Stimulated activated CD8-positive, alpha-beta memory T cell treated with anti-CD3 and anti-CD28 coated beads, Interleukin-4, amount 100 ng/mL, for 4 hours (primary cell): Measurements from ENCODE around the gene SFPQ.
A peak's percentile ranks its signal among the peaks of the same experiment; 100 is the strongest.
"Not testable (repeated sequence)": the region's sequence is repeated elsewhere in the genome, so short reads cannot be mapped to it uniquely, and the experiment has no call there.

ENCODE experiments used
- DNase-seq, 2 donors: peaks; one replicate each; pipeline ENCODE4 v3.0.0-alpha.2; 2020; ENCODE audit warnings: low read depth in 2 of 2, low spot score in 1 of 2

Gene SFPQ, protein sequence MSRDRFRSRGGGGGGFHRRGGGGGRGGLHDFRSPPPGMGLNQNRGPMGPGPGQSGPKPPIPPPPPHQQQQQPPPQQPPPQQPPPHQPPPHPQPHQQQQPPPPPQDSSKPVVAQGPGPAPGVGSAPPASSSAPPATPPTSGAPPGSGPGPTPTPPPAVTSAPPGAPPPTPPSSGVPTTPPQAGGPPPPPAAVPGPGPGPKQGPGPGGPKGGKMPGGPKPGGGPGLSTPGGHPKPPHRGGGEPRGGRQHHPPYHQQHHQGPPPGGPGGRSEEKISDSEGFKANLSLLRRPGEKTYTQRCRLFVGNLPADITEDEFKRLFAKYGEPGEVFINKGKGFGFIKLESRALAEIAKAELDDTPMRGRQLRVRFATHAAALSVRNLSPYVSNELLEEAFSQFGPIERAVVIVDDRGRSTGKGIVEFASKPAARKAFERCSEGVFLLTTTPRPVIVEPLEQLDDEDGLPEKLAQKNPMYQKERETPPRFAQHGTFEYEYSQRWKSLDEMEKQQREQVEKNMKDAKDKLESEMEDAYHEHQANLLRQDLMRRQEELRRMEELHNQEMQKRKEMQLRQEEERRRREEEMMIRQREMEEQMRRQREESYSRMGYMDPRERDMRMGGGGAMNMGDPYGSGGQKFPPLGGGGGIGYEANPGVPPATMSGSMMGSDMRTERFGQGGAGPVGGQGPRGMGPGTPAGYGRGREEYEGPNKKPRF

DNA sequence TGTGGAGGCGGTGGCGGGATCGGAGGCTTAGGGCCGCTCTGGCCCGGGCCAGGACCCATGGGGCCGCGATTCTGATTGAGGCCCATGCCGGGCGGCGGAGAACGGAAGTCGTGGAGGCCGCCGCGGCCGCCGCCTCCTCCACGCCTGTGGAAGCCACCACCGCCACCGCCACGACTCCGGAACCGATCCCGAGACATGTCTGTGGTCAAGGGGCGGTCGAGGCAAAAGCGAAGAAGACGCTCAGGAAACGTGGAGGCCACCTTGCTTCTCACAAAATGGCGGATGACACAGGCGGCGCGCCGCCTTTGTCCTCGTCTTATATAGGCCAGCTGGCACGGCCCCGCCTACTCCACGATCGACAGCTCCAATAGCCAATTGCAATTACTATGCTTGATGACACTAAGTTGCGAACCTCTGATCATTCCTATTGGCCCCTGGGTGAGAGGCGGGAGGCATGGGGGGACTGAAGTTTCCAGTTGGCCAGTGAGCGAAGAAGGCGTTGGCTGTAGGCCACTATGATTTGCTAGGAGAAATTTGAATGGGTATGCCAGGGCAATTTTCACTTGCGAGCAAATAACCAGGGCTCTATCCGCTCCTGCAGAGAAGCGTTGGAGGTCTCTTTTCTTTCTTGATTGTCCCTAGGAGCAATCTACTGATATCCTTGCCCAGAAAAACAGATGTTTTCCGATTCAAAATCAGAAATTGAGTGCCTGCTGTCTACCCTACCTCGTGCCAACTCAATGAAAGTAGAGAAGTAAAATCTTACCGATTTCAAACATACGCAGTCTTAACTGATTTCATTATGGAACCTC is at the start of gene SFPQ:
SFPQ (minus strand) TSS at position 293 of the 812 bp plus-strand sequence; CDS start at position 197, 96 bp downstream.
- DNase-seq, result peak; percentile 93 to 98

DNA sequence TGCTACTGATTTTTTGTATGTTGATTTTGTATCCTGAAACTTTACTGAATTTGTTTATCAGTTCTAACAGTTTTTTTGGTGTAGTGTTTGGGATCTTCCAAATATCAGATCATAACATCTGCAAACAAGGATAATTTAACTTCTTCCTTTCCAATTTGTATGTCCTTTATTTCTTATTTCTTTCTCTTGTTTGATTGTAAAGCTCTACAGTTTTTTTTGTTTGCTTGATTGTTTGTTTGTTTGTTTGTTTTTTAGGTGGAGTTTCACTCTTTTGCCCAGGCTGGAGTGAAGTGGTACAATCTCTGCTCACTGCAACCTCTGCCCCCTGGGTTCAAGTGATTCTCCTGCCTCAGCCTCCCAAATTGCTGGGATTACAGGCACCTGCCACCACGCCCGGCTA is 43.8 kb upstream of the SFPQ start:
- DNase-seq, result not testable (repeated sequence)

DNA sequence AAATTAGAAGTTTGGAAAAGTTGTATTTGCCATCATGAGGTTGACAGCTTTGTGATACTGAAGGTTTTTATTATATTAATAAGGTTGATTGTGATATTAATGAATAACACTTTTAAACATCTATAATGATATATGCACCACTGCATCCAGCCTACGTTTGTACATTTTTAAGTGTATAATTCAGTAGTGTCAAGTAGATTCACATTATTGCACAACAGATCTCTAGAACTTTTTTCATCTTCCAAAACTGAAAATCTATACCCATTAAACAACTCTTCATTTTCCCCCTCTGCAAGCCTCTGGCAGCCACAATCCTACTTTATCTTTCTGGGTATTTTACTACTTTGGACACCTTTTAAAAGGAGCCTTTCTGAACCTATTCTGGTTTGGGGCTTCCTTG is 38.3 kb upstream of the SFPQ start:
- DNase-seq, result no peak

DNA sequence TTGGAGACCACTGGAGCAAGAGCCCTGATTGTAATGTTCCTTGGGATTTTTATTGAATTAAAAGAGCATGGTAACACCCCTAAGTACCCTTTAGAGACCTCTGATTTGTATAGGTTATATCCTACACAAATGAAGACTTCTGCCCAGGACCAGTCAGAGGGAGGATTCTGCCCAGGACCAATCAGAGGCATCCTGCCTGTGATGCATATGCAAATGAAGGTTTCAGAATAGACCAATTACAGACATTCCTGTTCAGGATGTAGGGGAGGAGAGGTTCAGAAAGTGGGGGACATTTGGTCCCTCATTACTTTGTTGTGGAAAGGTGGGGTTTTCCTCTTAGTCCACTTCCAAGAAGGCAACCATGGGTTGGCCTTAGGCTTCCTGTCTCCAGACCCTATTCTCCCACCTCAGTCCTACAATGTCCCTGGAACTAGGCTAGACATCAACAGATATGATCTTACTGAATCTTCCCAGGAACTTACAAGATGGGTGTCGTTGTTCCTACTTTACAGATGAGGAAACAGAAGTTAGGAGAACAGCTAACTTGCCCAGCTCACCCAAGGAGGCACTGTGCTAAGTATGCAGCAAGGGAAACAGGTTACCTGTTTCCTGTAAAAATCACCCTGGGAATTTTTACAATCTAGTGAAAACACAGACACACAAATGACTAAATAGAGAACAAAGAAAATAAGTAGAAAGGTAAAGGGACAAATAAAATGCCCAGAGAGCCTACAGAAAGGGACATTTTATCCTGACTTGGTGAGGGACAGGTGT is 36.8 kb upstream of the SFPQ start:
- DNase-seq, result no peak

DNA sequence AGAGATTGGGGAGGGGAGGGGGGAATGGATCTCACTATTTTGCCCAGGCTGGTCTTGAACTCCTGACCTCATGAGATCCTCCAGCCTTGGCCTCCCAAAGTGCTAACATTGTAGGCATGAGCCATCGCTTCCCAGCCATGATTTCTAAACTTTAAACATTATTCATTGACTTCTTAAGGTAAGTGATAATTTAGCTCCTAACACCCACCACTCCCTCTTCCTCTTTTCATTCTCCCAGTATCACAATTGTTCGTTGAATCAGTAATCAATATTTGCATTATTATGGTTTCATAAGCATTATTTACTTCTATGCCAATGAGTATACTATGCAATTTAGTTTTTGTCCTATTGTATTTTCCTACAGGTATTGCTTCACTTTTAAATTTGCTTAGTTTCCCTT is 33.6 kb upstream of the SFPQ start:
- DNase-seq, result no peak

DNA sequence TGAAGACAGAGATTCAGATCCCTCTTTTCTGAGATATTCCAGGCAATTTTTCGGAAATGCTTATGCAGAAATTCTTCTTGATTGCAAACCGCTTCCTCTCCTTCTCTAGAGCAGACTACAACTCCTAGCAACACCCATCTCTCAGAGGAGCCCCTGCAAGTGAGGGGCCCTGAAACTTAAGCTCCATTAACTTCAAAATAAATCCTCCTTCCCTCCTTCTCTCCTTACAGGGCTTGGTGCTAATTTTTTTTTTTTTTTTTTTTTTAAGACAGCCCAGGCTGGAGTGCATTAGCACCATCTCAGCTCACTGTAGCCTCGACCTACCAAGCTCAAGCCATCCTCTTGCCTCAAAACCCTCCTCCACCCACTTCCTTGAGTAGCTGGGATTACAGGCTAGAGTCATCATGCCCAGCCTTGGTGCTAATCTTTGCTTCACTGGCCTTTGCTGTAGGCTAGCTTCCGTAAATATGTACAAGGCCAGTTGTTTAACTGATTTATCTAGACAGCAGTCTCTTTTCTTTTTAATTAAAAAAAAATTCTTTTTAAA is 30.2 kb upstream of the SFPQ start:
- DNase-seq, result no peak

DNA sequence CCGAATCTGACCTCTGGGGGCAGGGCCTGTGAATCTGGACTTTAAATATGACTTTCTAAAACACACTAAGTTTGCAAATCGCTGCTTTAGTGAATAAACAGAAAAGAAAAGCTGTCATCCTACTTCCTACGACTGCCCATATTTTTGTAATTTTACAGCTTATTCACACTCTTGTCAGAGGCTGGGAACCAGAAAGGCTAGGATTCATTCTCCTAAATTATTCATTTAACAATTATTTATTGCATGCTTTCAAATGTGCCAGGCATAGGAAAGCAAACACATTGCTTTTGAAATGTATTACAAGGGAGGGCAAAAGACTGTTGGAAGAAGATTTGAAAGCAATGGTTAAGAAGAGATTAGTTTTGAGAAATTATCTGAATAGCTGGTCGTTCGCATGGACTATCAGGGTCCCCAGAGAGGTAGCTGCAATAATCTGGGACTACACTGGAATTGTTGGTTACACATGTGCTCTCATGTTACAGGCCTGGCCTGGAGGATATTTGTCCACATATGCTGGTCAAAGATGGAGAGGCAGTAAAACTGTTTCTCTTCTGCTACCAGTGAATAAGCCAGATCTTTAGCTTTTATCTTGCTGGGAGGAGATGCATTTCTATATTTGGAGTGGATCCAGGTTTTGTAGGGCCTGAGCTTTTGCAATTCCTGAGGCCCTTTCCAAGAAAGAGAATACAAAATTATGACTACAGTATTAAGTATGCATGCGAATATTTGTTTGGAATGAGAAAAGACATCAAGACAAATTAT is 29.6 kb upstream of the SFPQ start:
- DNase-seq, result no peak

DNA sequence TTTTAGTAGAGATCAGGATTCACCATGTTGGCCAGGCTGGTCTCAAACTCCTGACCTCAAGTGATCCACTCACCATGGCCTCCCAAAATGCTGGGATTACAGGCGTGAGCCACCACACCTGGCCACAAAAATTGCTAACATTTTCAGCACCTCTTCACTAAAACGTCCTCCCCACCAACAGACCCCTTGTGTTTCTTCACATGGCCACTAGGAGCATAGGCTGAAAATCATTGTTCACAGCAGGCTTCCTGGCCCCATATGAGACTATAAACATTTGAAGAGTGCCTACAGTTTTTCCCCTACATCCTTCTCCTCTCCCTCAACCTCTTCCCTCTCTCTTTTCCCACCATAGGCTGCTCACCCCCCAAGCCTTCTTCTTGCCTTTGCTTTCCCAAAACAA is 28.0 kb upstream of the SFPQ start:
- no peak for DNase-seq

DNA sequence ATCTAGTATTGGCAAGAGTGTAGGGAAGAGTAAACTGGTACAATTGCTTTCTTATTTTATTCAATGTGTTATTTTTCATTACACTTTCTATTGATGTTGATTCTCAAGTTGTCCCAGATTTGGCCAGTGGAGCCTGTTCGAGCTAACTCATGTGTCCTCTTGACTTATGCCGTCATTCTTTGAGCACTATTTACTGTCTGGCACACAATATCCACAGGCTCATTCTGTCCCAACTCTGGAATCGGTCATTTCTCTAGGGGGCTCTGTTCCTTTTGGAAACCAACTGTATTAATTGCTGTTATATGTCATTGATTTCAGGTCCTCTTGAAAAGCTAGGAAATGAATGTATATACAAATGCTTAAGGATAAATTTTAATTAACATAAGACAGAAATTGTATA is 22.4 kb upstream of the SFPQ start:
- DNase-seq, result no peak

DNA sequence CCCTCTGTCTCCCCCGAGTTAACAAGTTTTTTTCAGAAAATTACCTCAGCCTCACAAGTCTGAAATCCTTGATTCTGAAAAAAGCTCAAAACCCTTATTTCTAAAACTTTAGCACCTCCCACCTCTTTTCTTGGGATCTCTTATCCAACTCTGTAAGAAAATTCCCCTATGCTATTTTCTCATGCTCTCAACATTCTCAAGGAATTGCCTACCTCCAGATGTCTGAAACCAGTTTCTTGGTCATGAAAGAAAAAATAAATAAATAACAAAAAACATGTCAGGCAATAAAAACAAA is 18.1 kb upstream of the SFPQ start:
- DNase-seq, result no peak

DNA sequence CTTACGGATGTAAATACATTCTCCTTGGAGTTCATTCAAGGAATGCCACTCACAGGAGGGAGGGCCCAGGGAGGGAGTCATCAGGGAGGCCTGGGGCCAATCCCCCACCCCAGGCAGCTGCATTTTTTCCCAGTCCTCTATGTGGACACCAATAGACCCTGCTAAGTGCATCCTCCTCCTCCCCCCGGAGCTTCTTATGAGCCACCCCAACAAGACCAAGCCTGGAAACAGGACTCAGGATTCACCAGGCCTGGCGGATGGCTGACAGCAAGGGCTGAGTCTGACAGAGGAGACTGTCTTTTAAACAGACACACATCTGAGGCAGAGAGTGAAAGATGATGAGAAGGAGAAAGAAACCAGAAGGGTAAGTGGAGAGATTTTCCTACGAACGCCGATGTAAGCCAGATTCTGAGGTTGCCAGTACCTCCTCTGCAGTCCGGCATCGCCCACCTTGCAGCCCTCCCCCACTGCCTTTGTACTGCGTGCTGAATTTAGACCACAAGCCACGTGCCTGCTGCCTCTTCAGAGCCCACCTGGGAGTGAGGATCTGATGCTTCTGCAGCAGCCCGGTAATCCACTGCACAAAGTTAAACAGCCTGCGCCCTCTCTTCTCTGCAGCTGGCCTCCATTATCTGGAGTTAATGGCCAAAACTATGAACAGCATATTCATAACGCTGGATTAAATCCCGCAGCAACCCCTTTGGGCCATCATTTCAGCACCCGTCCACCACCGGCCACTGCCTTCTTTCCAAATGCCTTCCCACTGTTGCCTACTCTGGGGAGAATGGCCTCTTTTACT is 17.6 kb upstream of the SFPQ start:
- no peak for DNase-seq

DNA sequence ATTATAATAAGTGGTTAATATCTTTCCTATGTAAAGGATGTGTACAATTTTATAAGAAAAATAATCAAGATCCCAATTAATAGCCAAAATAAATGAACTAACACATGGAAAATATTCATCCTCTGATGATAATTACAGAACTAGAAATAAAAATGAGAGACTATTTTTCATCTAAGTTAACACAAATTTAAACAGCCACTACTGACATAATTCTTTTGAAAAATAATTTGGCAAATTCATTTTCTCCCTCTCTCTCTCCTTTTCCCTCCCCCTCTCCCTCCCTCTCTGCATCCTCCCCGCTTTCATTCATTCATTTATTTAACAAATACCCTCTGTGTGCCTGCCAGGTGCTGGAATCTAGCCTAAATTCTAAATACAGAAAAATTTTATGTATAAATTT is 10.3 kb upstream of the SFPQ start:
- no peak for DNase-seq

DNA sequence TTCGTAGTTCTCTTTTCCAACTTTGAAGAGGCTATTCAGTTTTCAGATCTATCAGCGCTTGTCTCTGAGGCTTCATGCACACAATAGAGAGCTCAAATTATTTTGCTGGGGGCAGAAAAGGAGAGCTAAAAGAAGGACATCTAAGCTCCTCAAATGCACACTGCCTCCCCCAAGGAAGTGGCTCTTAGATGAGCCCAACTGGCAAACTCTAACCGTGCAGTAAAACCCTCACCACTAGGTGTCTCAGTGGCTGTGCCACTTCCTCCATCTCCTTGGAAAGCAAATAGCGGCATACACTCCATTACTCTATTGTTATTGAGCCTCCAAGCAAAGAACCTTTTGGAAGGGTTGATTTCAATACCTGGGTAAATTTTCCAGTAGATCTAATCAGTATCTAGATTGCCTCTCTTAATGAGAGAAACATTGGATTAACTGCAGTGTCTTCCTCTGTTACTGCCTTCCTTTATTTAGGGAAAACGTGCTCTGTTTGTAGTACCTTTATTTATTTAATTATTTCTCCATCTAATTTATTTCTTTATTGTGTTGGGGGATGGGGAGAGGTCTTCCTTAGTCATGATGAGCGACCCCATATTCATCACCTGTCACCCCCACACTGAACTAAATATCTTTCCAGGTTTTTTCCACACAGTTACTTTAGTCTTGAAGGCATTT is 9.2 kb upstream of the SFPQ start:
- DNase-seq, result peak; percentile 31 to 42

DNA sequence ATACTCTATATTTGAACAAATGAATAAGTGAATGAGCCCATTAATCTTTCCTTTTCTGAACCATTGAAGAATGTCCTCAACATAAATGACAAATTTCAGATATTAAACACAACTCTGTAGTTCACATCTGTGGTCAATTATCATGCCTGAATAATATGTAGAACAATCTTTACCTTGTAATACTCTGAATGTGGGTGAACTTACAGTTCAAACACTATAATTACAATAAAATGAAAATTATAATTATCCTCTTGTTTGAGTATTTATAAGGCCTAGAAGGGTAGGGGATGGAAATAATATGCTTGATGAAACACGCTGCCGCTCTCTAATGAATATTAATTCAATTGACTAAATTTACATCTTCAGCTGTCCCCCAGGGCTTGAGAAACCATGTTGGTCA is 8.7 kb upstream of the SFPQ start:
- no peak for DNase-seq

DNA sequence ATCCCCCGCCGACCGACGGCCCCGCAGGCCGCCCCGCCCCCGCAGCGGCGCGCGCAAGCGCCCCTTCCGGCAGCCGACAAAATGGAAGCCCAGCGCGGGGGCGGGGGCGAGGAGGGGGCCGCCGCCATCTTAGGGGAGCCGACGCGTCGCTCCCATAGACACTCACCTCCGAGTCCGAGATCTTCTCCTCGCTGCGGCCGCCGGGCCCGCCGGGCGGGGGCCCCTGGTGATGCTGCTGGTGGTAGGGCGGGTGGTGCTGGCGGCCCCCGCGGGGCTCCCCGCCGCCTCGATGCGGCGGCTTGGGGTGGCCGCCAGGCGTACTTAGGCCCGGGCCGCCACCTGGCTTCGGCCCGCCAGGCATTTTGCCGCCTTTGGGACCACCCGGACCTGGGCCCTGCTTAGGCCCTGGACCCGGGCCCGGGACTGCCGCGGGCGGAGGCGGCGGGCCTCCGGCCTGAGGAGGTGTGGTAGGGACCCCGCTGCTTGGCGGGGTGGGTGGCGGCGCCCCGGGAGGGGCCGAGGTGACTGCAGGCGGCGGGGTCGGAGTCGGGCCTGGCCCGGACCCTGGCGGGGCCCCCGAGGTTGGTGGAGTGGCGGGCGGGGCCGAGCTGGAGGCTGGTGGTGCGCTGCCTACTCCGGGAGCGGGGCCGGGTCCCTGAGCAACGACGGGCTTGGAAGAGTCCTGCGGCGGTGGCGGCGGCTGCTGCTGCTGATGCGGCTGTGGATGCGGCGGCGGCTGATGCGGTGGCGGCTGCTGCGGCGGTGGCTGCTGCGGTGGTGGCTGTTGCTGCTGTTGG is 691 bp downstream of the SFPQ start:
- DNase-seq, result peak; percentile 78 to 83

DNA sequence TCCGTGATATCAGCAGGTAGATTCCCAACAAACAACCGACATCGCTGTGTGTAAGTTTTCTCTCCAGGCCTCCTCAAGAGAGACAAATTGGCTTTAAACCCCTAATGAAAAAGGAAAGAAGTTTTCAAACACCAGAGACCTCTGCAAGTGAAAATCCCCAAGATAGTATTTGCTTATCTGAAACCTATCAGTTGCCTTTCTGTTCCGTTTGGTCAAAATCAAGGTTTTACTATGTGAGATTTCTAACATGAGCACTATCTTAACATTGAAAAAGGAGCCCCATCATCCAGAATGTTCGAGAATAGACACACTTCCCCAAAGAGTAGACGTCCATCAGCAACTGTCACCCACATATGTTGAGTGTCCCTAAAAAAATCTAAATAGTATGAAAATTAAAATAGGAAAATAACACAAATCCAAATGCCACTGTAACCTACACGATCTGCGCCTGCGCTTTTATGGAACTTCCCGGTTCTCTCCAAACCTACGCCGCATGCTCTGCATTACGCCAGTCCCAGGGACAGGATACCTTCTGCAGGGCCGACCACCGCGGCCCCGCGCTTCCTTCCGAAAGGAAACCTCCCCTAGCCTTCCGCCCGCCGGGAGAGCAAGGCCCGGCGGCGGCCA is 1.4 kb downstream of the SFPQ start:
- no peak for DNase-seq

DNA sequence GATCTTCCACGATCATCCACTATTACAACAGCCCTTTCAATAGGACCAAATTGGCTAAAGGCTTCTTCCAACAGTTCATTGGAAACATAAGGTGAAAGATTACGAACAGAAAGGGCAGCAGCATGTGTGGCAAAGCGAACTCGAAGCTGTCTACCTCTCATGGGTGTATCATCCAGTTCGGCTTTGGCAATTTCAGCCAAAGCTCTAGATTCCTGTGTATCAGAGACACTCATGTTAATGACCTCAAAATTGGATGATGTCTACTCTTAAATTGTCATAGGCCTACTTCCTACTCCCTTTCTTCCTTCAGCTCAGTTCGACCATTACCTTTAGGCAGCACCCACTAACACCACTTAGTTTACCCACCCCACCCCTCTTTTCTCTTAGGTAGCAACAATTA is 2.2 kb downstream of the SFPQ start:
- DNase-seq, result no peak
